ENCODE data around the gene CEL.
"Not testable (repeated sequence)": the region's sequence is repeated elsewhere in the genome, so short reads cannot be mapped to it uniquely, and the experiment has no call there.

CEL gene

DNA sequence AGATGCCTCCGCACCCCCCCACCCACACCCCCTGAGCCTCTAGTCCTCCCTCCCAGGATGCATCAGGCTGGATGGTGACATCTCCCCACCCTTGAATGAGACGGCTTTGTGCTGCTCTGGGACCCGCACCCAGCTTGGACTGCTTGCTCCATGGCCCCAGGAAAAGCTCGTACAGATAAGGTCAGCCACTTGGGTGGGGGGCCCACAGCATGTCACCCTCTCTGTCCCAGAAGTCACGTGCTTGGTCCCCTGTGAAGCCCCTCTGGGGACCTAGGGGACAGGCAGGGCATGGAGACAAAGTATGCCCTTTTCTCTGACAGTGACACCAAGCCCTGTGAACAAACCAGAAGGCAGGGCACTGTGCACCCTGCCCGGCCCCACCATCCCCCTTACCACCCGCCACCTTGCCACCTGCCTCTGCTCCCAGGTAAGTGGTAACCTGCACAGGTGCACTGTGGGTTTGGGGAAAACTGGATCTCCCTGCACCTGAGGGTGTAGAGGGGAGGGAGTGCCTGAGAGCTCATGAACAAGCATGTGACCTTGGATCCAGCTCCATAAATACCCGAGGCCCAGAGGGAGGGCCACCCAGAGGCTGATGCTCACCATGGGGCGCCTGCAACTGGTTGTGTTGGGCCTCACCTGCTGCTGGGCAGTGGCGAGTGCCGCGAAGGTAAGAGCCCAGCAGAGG, 20.3 kb downstream of the CEL start:
- not testable (repeated sequence) for H3K9ac ChIP-seq (ENCODE audit: low read length); H3K4me3 ChIP-seq (ENCODE audit: low read length); H3K27ac ChIP-seq (ENCODE audit: low read length); H3K36me3 ChIP-seq (replicated peaks; ENCODE audit: low read depth, low read length); H2AFZ ChIP-seq (ENCODE audit: low read depth, low read length); H3K4me2 ChIP-seq (ENCODE audit: low read length); H4K20me1 ChIP-seq (ENCODE audit: insufficient read depth, low read length); H3K4me1 ChIP-seq (ENCODE audit: low read length); H3K79me2 ChIP-seq (ENCODE audit: low read length); H3K9me3 ChIP-seq (ENCODE audit: insufficient read depth, low read length)
- H3K27me3 ChIP-seq (ENCODE audit: low read depth, low read length): peaks cover 13% of the 10 kb centered on the region

DNA sequence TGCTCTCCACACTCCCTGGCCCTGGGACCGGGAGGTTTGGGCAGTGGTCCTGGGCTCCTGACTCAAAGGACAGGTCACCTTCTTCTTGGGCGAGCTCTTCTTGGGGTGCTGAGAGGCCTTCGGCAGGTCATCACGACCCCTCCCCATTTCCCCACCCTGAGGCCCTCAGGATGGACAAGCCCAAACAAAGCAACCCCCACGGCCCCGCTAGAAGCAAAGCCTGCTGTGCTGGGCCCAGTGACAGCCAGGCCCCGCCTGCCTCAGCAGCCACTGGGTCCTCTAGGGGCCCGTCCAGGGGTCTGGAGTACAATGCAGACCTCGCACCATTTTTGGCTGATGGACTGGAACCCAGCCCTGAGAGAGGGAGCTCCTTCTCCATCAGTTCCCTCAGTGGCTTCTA, 21.9 kb downstream of the CEL start:
- H2AFZ ChIP-seq (ENCODE audit: low read depth, low read length); H3K36me3 ChIP-seq (replicated peaks; ENCODE audit: low read depth, low read length); H3K4me2 ChIP-seq (ENCODE audit: low read length); H3K4me3 ChIP-seq (ENCODE audit: low read length); H4K20me1 ChIP-seq (ENCODE audit: insufficient read depth, low read length); H3K4me1 ChIP-seq (ENCODE audit: low read length); H3K27ac ChIP-seq (ENCODE audit: low read length); H3K9ac ChIP-seq (ENCODE audit: low read length); H3K9me3 ChIP-seq (ENCODE audit: insufficient read depth, low read length); H3K79me2 ChIP-seq (ENCODE audit: low read length): not testable (repeated sequence)
- H3K27me3 ChIP-seq (ENCODE audit: low read depth, low read length): peaks cover 13% of the 10 kb centered on the region

DNA sequence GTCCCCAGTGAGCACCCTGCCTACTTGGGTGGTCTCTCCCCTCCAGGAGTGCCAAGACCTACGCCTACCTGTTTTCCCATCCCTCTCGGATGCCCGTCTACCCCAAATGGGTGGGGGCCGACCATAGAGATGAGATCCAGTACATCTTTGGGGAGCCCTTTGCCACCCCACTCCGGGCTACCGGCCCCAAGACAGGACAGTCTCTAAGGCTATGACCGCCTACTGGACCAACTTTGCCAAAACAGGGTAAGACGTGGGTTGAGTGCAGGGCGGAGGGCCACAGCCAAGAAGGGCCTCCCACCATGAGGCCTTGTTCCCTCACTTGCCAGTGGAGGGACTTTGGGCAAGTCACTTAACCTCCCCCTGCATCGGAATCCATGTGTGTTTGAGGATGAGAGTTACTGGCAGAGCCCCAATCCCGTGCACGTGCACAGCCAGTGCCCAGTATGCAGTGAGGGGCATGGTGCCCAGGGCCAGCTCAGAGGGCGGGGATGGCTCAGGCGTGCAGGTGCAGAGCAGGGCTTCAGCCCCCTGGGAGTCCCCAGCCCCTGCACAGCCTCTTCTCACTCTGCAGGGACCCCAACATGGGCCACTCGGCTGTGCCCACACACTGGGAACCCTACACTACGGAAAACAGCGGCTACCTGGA, 24.6 kb downstream of the CEL start:
- H3K9ac ChIP-seq (ENCODE audit: low read length); H3K36me3 ChIP-seq (replicated peaks; ENCODE audit: low read depth, low read length); H3K27me3 ChIP-seq (ENCODE audit: low read depth, low read length); H3K4me2 ChIP-seq (ENCODE audit: low read length); H2AFZ ChIP-seq (ENCODE audit: low read depth, low read length); H3K79me2 ChIP-seq (ENCODE audit: low read length); H3K9me3 ChIP-seq (ENCODE audit: insufficient read depth, low read length); H3K4me3 ChIP-seq (ENCODE audit: low read length); H4K20me1 ChIP-seq (ENCODE audit: insufficient read depth, low read length); H3K4me1 ChIP-seq (ENCODE audit: low read length); H3K27ac ChIP-seq (ENCODE audit: low read length): not testable (repeated sequence)

DNA sequence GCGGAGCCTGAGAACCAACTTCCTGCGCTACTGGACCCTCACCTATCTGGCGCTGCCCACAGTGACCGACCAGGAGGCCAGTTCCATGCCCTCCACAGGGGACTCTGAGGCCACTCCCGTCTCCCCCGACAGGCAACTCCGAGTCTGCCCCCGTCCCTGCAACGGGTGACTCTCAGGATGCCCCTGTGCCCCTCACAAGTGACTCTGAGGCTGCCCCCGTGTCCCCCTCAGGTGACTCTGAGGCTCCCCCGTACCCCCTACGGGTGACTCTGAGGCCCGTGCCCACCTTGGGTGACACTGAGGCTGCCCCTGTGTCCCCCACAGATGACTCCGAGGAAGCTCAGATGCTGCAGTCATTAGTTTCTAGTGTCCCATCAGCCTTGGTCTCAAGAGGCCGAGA, 25.1 kb downstream of the CEL start:
- H3K9me3 ChIP-seq (ENCODE audit: insufficient read depth, low read length): no peaks in the 10 kb centered on the region
- no peak overlapping the region for H2AFZ ChIP-seq (ENCODE audit: low read depth, low read length)
- no peaks in the 10 kb centered on the region for H3K4me1 ChIP-seq (ENCODE audit: low read length)
- no peaks in the 10 kb centered on the region for H3K36me3 ChIP-seq (replicated peaks; ENCODE audit: low read depth, low read length)
- H3K27ac ChIP-seq (ENCODE audit: low read length): no peak overlapping the region
- H3K79me2 ChIP-seq (ENCODE audit: low read length): no peaks in the 10 kb centered on the region
- no peak overlapping the region for H3K4me2 ChIP-seq (ENCODE audit: low read length)
- TF ChIP-seq, protein P1, sequence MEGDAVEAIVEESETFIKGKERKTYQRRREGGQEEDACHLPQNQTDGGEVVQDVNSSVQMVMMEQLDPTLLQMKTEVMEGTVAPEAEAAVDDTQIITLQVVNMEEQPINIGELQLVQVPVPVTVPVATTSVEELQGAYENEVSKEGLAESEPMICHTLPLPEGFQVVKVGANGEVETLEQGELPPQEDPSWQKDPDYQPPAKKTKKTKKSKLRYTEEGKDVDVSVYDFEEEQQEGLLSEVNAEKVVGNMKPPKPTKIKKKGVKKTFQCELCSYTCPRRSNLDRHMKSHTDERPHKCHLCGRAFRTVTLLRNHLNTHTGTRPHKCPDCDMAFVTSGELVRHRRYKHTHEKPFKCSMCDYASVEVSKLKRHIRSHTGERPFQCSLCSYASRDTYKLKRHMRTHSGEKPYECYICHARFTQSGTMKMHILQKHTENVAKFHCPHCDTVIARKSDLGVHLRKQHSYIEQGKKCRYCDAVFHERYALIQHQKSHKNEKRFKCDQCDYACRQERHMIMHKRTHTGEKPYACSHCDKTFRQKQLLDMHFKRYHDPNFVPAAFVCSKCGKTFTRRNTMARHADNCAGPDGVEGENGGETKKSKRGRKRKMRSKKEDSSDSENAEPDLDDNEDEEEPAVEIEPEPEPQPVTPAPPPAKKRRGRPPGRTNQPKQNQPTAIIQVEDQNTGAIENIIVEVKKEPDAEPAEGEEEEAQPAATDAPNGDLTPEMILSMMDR (IDR thresholded peaks at IDR 0.05; ENCODE audit: low read depth, low read length): no peak
- TF ChIP-seq EZH2phosphoT487 (IDR thresholded peaks at IDR 0.05; ENCODE audit: low read depth): no peak
- no peaks in the 10 kb centered on the region for H4K20me1 ChIP-seq (ENCODE audit: insufficient read depth, low read length)
- H3K27me3 ChIP-seq (ENCODE audit: low read depth, low read length): no peaks in the 10 kb centered on the region
- no peak overlapping the region for H3K9ac ChIP-seq (ENCODE audit: low read length)
- H3K4me3 ChIP-seq (ENCODE audit: low read length): no peak overlapping the region

DNA sequence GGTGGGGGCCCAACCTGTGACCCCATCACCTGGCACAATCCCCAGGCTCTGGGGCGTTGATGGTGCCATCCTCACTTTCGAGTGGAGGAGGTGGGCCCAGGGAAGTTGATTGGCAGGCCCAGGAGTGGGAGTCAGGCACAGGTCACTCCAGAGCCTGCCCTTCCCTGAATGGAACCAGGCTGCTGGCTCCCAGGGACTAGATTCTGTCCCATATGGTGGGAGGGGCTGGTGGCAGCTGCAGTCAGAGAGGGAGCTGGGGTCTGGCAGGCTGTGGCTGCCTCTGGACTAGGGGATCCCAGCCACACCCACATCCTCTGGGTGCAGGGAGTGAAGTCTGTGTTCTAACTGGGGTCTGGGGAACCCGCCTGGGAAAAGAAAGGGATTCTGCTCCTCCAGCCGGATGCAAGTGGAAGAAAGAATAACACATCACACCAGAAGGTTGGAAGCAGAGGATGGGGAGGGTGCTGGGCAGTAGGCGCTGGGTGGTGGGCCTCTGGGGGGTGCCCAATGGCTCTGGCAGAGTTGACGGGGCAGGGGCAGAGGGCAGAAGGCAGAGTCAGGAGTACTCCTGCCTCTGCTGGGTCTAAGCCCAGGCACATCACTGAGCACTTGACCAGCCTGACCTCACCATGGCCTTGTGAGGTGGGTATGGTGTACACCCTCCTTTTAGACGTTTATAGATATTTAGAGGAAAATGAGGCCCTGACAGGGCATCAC, 25.8 kb downstream of the CEL start:
- no peak overlapping the region for H3K4me2 ChIP-seq (ENCODE audit: low read length)
- H3K4me3 ChIP-seq (ENCODE audit: low read length): no peak overlapping the region
- H3K36me3 ChIP-seq (replicated peaks; ENCODE audit: low read depth, low read length): no peaks in the 10 kb centered on the region
- no peak overlapping the region for H3K27ac ChIP-seq (ENCODE audit: low read length)
- no peak overlapping the region for H3K9ac ChIP-seq (ENCODE audit: low read length)
- H3K79me2 ChIP-seq (ENCODE audit: low read length): no peaks in the 10 kb centered on the region
- no peaks in the 10 kb centered on the region for H3K4me1 ChIP-seq (ENCODE audit: low read length)
- no peaks in the 10 kb centered on the region for H3K27me3 ChIP-seq (ENCODE audit: low read depth, low read length)
- H3K9me3 ChIP-seq (ENCODE audit: insufficient read depth, low read length): no peaks in the 10 kb centered on the region
- no peak for TF ChIP-seq EZH2phosphoT487 (IDR thresholded peaks at IDR 0.05; ENCODE audit: low read depth)
- TF ChIP-seq, protein P1 (IDR thresholded peaks at IDR 0.05; ENCODE audit: low read depth, low read length): no peak
- no peak overlapping the region for H2AFZ ChIP-seq (ENCODE audit: low read depth, low read length)
- no peaks in the 10 kb centered on the region for H4K20me1 ChIP-seq (ENCODE audit: insufficient read depth, low read length)
